Activated T-helper 17 cell treated with anti-CD3 and anti-CD28 coated beads, Interleukin-2, amount 50 U/mL, for 72 hours (primary cell): ENCODE measurements around the gene COPA. TPM values are rescaled to one million over a fixed set of nuclear protein-coding genes. Genes with fewer than 3 reads are reported as not detected.
A peak's percentile ranks its signal among the peaks of the same experiment; 100 is the strongest.

Experiments used
- ATAC-seq: fragments of 150-1000 bp; cut with Tn5 transposase; replicated peaks from 2 replicates; pipeline ENCODE4 v1.10.0; 2021; ENCODE audit warnings: mild to moderate bottlenecking, moderate library complexity
- H3K27ac Mint-ChIP-seq: one replicate; pipeline ENCODE4 v1.8.0; 2022; ENCODE audit warnings: mixed read lengths
- H3K27me3 Mint-ChIP-seq: one replicate; pipeline ENCODE4 v1.8.0; 2022; ENCODE audit warnings: mixed read lengths
- H3K36me3 Mint-ChIP-seq: one replicate; pipeline ENCODE4 v1.8.0; 2022; ENCODE audit warnings: low read depth, mild to moderate bottlenecking, mixed read lengths
- H3K4me1 Mint-ChIP-seq: one replicate; pipeline ENCODE4 v1.8.0; 2022; ENCODE audit warnings: mixed read lengths
- H3K4me3 Mint-ChIP-seq: one replicate; pipeline ENCODE4 v1.8.0; 2022; ENCODE audit warnings: mild to moderate bottlenecking, mixed read lengths
- H3K9me3 Mint-ChIP-seq: one replicate; pipeline ENCODE4 v1.8.0; 2022; ENCODE audit warnings: mixed read lengths
- total RNA-seq, 2 donors: library from RNA; stranded (reverse); gene quantifications; one replicate each; pipeline ENCODE4 v1.2.3, GENCODE V29; 2022

Gene COPA
- total RNA-seq, 2 donors from 2014 or later, result 136 to 178 TPM

GRCh38 chr1:160257411-160258015, 85.5 kb downstream of the COPA start:
- Mint-ChIP-seq H3K4me3 (peak overlapping the region; percentile 98), H3K36me3 (peaks cover 85% of the 10 kb centered on the region), H3K4me1 (peaks cover 20% of the 10 kb centered on the region), H3K9me3 (no peaks in the 10 kb centered on the region), H3K27ac (no peak overlapping the region), H3K27me3 (no peaks in the 10 kb centered on the region)
- ATAC-seq, result no peak

- H3K4me3 Mint-ChIP-seq, result no peak overlapping the region
- no peaks in the 10 kb centered on the region for H3K9me3 Mint-ChIP-seq
- H3K36me3 Mint-ChIP-seq, result peaks cover 85% of the 10 kb centered on the region
- peaks cover 20% of the 10 kb centered on the region for H3K4me1 Mint-ChIP-seq
- ATAC-seq, result peak; percentile 20
- H3K27ac Mint-ChIP-seq, result no peak overlapping the region
- H3K27me3 Mint-ChIP-seq, result no peaks in the 10 kb centered on the region
Measured at GRCh38 chr1:160256396-160257046, 86.5 kb downstream of the COPA start.

- Mint-ChIP-seq H3K9me3 (no peaks in the 10 kb centered on the region), H3K27me3 (no peaks in the 10 kb centered on the region), H3K27ac (no peak overlapping the region), H3K36me3 (peaks cover 85% of the 10 kb centered on the region), H3K4me1 (peaks cover 18% of the 10 kb centered on the region), H3K4me3 (no peak overlapping the region)
- no peak for ATAC-seq
Measured at GRCh38 chr1:160255781-160256300, 87.2 kb downstream of the COPA start.

GRCh38 chr1:160251687-160252526, 91.1 kb downstream of the COPA start:
- no peaks in the 10 kb centered on the region for H3K27me3 Mint-ChIP-seq
- peaks cover under 1% of the 10 kb centered on the region for H3K4me1 Mint-ChIP-seq
- ATAC-seq, result peak; percentile 81

DNA sequence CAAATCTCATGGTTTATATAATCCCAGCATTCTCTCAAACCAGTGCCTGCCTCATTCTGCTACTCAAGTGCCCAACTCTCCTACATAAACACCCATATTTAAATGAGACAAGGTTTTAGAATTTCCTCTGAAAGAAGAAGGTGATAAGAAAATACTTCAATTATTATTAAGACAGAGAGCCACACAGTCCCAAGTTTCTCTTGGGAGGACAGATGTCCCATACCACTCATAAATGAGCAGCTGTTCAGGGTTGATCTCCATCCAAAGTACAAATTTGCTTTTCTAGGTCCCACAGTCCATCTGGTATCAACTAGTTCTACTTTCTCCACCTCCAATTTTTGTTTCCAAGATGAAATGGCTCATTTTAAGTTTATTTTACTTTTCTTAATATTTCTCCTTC, 92.0 kb downstream of the COPA start:
- no peak for ATAC-seq
- peaks cover 4% of the 10 kb centered on the region for H3K4me1 Mint-ChIP-seq
- H3K4me3 Mint-ChIP-seq, result no peak overlapping the region
- peaks cover 70% of the 10 kb centered on the region for H3K36me3 Mint-ChIP-seq
- no peaks in the 10 kb centered on the region for H3K9me3 Mint-ChIP-seq
- H3K27ac Mint-ChIP-seq, result no peak overlapping the region
- H3K27me3 Mint-ChIP-seq, result no peaks in the 10 kb centered on the region

More at GRCh38 chr1:160251687-160252526, 91.1 kb downstream of the COPA start:
- H3K9me3 Mint-ChIP-seq, result no peaks in the 10 kb centered on the region
- peaks cover 71% of the 10 kb centered on the region for H3K36me3 Mint-ChIP-seq
- no peak overlapping the region for H3K4me3 Mint-ChIP-seq
- H3K27ac Mint-ChIP-seq, result peak overlapping the region; percentile 6

- Mint-ChIP-seq H3K4me3 (no peak overlapping the region), H3K27ac (peak overlapping the region; percentile 17), H3K27me3 (no peaks in the 10 kb centered on the region), H3K36me3 (peaks cover 71% of the 10 kb centered on the region), H3K4me1 (peaks cover 10% of the 10 kb centered on the region), H3K9me3 (no peaks in the 10 kb centered on the region)
- no peak for ATAC-seq
Measured at GRCh38 chr1:160247053-160247452, 96.0 kb downstream of the COPA start.

DNA sequence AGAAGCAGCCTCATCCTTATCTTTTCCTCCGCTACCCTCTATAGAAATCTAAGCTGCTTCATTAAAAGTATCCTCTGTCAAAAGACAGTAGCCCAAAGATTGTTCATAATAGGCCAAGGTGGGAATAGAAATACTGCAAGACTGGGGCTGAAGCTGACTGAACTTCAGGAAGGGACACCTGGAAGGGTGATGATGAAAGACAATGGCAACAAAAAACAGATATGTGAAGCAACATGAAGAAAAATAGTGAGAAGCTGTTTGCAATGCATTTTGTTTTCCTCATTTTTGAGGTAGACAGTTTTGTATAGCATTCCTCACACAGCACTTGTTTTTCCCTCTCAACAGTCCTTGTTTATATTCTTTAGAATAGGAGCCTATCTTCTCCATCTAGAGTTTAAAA, 97.6 kb downstream of the COPA start:
- Mint-ChIP-seq H3K4me3 (no peak overlapping the region), H3K27ac (peak overlapping the region; percentile 16), H3K9me3 (no peaks in the 10 kb centered on the region), H3K27me3 (no peaks in the 10 kb centered on the region), H3K4me1 (peaks cover 10% of the 10 kb centered on the region), H3K36me3 (peaks cover 71% of the 10 kb centered on the region)
- ATAC-seq, result no peak

DNA sequence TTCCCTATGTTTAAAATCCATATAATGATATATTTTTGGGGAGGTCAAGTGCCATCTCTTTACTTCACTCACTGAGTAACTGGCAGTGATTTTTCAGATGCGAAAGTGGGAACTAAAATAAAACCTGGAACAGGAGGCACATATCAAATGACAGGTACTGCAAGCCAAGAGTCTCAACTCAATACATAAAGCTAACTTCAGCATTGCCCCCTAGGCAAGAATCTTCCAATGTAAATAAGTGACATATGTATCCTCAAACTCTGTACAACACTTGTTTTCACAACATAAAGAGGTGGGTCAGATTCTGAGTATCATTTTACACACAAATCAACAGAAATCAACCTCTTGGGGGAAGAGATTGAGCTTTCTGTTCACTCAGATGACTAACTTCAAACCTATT, 98.8 kb downstream of the COPA start:
- no peaks in the 10 kb centered on the region for H3K27me3 Mint-ChIP-seq
- H3K27ac Mint-ChIP-seq, result no peak overlapping the region
- H3K36me3 Mint-ChIP-seq, result peaks cover 73% of the 10 kb centered on the region
- H3K4me1 Mint-ChIP-seq, result peaks cover 13% of the 10 kb centered on the region
- no peak overlapping the region for H3K4me3 Mint-ChIP-seq
- ATAC-seq, result no peak
- H3K9me3 Mint-ChIP-seq, result no peaks in the 10 kb centered on the region

DNA sequence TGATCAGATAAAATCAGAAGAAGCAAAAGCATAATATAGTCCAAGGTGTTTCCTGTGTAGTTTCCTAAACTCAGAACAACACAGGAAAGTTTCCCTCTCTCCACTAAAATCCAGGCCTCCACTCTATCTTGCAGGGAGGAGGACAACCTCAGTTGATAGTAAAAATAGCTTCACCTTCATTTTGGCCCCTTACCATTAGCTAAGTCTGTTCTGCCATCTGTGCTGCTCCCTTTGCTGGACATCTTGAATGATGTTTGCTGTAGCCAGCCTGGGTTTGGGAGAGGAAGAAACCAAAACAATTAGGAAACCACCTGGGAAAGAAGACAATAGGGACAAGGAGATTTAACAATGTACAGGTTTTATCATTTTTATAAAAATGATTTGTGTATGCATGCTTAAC, 99.3 kb downstream of the COPA start:
- no peak for ATAC-seq
- Mint-ChIP-seq H3K4me3 (no peak overlapping the region), H3K27me3 (no peaks in the 10 kb centered on the region), H3K27ac (no peak overlapping the region), H3K9me3 (no peaks in the 10 kb centered on the region), H3K36me3 (peaks cover 77% of the 10 kb centered on the region), H3K4me1 (peaks cover 13% of the 10 kb centered on the region)

DNA sequence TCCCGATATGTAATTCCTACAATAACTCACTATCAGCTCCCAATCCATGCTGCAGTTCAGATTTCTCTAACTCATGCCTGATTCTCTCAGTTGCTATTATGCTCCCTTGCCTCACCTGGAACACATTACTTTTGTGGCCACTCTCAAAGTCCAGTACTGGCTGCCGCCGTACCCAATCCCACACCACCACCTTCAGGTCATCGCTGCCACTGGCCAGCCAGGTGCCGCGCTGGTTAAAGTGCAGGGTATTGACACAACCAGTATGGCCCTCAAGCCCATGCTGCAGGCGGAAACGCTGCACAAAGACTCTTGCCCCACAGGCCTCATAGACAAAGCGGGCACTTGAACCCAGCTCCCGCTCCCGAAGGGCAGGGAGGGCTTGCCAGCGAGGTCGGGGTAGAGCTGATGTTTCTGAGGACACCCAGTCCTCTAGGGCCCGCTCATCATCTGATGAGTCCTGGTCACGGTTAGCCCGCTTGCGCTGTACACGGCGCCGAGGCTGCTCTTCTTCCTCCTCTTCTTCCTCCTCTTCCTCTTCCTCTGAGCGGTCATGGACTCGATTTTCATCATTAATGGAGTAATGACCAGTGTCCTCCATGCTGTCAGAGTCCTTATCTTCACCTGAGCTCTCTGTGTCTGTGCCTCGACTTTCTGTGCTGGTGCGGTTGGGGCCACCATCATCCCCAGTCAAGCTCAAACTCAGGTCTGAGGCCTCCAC, 103.3 kb downstream of the COPA start:
- peaks cover 4% of the 10 kb centered on the region for H3K4me1 Mint-ChIP-seq
- no peak overlapping the region for H3K4me3 Mint-ChIP-seq
- H3K9me3 Mint-ChIP-seq, result no peaks in the 10 kb centered on the region
- no peaks in the 10 kb centered on the region for H3K27me3 Mint-ChIP-seq
- no peak for ATAC-seq
- peak overlapping the region; percentile 73 for H3K27ac Mint-ChIP-seq
- peaks cover 100% of the 10 kb centered on the region for H3K36me3 Mint-ChIP-seq

Other genes starting within 250 kb of the COPA start
- gene IGSF8, start 244.6 kb downstream of the COPA start, total RNA-seq, result 10 to 100 TPM; 23.8 to 30.8 TPM
- gene ATP1A2, start 227.5 kb downstream of the COPA start, total RNA-seq, result not detected
- under 1 TPM in 1 of 2 donors, not detected in 1; 0.48 TPM for gene ATP1A4, start 191.6 kb downstream of the COPA start, total RNA-seq
- not detected for gene CASQ1, start 152.7 kb downstream of the COPA start, total RNA-seq
- gene PEA15, start 137.9 kb downstream of the COPA start, total RNA-seq, result 10 to 100 TPM; 48.7 to 49.4 TPM
- 100 to 1,000 TPM; 126 to 175 TPM for gene DCAF8, start 80.7 kb downstream of the COPA start, total RNA-seq
- 10 to 100 TPM; 48.3 to 61.4 TPM for gene PEX19, start 58.1 kb downstream of the COPA start, total RNA-seq
- 10 to 100 TPM; 58.7 to 67.4 TPM for gene NCSTN, start 133 bp upstream of the COPA start, total RNA-seq
- 1 to 10 TPM; 1.0 to 1.1 TPM for gene NHLH1, start 23.8 kb upstream of the COPA start, total RNA-seq
- not detected for gene VANGL2, start 57.3 kb upstream of the COPA start, total RNA-seq
- 10 to 100 TPM; 17.4 to 28.6 TPM for gene SLAMF6, start 180.0 kb upstream of the COPA start, total RNA-seq
- gene CD84, start 236.2 kb upstream of the COPA start, total RNA-seq, result 10 to 100 TPM; 15.7 to 37.3 TPM